Measurements from ENCODE around the gene SLC8A1.

SLC8A1 gene

DNA sequence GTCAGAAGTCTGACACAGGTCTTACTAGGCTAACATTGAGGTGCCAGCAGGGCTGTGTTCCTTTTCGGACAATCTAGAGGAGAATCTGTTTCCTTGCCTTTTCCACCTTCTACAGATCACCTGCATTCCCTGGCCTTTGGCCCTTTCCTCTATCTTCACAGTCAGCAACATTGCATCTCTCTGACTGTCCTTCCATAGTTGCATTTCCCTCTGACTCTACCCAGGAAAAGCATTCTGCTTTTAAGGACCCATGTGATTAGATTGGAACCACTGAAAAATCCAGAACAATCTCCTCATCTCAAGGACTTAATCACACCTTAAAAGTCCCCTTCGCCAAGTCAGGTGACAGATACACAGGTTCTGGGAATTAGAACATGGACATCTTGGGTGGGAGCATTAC, 181.5 kb downstream of the SLC8A1 start:
- no peak for DNase-seq (ENCODE audit: low spot score)

DNA sequence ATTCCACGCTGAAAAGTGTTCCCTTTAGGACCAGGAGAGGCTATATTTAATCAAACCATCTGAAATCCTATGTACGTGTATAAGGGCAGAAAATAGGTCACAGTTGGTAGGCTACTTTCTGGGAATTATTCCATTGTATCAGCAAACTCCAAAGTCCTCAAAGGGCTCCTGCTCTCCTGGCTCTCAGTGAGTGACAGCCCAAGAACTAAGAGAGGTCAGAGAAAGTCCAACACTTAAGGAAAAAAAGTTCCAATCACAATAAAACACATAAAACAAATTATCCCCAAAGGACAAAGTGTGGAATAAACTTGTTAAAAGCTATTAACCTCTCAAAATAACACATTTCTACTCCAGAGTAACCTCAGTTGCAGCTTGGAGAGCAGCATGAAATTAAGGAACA, 183.3 kb downstream of the SLC8A1 start:
- no peak for DNase-seq (ENCODE audit: low spot score)

DNA sequence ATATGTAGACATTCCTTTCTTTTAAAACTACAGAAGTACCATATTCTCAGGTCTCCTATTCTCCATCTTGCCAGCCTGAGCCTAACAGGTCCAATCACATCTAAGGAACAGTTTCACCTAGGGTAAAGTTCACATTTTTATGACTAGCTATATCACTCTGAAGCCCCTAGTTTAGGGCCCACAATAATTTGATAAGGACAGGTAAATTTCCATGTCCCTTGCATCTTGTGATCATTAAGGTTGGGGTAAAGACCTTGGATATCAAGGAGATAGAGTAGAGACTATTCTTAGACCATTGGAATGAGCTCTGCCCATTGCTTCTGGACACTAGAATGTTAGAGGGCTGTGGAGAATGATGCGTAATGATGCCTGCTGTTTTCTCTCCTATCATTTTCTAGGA, 185.7 kb downstream of the SLC8A1 start:
- DNase-seq (ENCODE audit: low spot score) = no peak

DNA sequence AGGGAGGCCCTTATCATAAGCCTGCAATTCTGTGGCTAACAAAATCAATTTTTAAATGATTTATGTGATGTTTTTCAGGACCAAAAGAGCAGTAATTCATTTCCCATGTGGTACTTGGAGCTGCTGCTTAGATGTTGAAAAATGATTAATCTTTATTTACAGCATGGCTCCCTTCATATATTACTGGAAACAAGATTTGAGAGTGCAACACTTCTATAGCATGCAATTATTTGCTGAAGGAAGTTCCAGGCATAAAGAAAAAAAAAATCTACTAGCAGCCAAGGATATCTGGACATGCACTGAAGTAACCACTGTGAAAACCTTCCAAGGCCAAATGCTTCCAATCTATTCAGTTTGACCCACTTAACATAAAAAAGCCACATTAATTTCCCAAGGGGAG, 186.3 kb downstream of the SLC8A1 start:
- no peak for DNase-seq (ENCODE audit: low spot score)

DNA sequence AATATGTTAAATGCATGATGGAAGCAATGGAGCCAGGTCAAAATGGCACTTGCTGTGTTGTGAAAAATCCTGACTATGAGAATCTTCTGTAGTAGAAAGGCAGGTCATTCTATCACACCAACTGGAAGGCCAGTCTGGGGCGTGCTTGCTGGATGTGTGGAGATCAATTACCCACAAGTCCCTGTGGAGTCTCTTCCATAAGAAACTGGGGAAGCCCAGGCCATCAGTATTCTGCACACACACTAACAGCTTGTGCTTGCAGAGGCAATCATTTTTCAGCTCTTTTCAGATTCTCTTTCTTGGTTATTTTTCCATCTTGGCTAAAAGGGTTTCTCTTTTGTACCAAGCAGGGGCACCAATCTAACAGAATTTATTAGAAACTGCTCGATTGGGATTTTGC, 190.8 kb downstream of the SLC8A1 start:
- no peak for DNase-seq (ENCODE audit: low spot score)

DNA sequence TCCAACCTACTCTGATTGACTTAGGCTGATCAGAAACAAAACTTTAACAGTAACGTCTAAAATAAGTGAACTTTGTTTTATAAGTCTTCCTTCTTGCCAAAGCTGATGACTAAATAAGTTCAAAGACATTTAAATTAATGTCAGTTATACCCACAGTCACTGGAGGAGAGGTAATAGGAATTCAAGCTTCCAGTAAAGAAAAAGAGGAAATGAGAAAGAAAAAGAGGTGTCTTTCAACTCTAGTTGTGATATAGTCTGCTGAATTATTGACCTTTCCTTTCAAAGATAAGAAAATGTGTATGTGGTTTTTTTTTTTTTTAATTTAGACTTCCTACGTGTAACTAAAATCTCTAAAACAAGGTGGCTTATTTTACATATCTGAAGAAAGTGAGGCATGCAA, 191.5 kb downstream of the SLC8A1 start:
- DNase-seq (ENCODE audit: low spot score) = no peak

DNA sequence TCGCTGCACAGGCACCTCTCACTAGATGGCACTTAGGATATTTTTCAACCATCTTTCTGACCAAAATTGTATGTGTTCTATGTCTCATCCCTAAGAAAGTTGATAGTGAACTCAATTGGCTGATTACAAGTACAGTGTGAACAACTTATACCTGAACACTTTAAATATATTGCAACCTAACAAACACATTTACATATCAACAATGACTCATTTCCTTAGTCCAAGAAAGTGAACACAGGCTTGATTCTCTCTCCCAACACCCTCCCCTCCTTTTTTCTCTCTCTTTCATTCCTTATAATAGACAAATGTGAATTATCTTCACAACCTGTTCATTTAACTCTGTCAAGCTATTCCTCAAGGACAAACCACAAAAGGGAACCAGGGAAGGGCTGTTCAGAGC, 192.0 kb downstream of the SLC8A1 start:
- DNase-seq (ENCODE audit: low spot score) = no peak

DNA sequence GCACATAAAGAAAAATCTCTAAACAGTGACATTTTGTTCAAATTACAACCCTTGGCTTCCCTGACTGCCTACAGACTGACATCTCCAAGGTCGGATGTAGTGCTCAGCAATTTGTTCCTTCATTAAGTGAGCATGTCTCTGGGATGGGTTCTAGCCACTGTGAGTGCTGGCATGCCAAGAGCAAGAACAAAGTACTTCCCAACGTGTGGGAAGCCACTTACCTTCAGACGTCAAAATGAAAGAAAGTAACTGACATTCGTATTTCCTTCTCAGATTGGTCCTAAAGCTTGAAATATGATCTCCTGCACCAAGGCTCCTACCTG, 193.8 kb downstream of the SLC8A1 start:
- DNase-seq (ENCODE audit: low spot score) = no peak

DNA sequence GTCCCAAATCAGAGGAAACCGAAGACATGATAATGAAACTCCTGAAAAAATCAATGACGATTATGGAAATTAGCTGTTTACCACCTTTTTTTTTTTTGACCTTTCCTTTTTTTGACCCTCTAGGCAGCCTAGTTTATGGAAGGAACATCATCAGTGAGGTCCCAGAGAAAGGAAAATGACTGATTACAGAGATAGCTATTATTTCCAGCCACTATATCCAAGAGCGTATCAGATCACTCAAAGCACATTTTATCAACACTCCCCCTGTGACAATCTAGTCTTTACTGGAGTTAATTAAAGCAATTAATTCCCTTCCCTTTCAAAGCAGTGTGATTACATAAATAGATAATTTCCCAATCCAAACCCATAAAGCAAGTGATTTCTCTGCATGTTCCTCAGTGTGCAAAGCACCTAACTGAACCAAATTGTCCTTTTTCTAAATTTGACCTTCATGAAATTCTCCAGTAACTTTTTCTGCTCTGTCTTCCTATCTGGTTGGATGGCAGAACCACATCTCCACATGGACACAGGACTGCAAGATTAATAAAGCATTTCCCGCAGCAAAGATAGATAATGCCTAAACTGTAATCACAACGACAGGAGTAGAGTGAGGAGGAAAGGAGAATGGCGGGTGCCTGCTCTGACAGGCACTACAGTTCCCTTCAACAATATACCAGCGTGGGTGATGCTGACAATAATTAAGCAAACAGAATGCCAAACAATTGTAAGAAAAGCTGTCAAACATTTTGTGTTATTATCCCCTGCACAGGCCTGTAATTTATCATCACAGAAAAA, 194.4 kb downstream of the SLC8A1 start:
- DNase-seq (ENCODE audit: low spot score) = no peak

DNA sequence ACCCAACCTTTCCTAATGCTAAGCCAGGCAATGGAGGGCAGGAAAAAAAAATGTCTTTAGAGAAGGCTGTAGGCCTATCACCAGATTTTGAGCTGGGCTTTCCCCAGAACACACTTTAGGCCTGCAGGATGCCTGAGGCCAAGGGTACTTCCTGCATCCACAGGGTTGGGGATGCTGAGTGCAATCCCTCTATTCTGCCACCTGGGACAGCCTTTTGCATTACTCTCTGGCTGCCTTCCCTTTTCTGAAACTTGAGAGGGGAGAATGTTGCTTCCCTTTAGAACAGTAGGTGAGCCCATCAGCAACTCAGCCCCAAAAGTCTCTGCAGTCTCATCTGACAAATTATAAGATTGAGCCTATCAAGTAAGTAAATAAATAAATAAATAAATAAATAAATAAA, 195.2 kb downstream of the SLC8A1 start:
- no peak for DNase-seq (ENCODE audit: low spot score)

DNA sequence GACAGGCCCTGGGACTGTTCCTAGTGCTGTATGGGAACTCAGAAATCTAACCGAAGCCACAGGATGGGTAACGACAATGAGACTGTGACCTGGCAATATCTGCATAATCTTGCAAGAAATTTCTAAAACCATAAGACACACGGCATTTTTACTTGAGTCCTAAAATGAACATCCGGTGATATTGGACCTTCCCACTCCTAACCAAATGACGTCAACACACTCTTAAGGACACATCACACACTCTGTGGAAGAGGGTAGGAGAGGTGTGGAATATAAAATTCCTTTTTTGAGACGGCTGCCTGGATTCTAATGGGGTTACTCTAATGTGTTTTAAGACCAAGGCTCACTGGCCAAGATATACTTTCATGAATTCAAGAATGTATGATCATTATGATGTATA, 195.9 kb downstream of the SLC8A1 start:
- DNase-seq (ENCODE audit: low spot score) = no peak

DNA sequence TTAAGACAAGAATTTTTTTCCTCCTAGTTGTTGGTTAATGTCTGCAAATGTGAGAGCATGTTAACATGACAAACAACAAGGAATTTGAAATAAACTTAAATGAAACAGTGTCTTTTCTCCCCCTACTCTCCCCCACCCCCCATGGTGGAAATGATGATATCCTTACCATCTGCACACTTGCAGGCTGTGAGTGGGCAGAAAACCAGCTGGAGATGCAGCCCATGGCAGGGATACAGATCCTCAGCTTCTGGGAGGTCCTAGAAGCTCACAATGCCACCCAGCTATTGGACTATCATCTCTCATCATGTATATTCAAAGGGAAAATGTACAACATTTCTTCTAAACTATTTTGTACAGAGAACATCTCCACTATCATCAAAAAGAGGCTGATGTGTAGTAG, 196.8 kb downstream of the SLC8A1 start:
- DNase-seq (ENCODE audit: low spot score) = no peak

DNA sequence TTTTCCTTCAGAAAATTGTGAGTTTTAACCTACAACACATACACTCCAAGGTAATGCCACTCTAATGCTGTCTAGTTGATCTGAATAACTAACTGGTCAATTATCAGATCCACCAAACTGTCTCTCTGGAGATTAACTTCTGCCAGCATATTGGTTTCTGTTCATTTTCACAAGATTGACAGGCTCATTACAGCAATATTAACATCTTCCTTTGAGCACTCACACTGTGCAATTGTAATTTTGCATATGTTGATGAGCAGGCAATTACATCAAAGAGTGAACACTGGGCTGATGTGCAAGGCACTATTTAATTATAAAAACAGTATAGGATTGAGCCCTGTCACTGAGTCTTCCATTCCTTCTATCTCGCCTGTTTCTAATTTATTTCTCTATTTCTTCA, 197.3 kb downstream of the SLC8A1 start:
- DNase-seq (ENCODE audit: low spot score) = no peak

DNA sequence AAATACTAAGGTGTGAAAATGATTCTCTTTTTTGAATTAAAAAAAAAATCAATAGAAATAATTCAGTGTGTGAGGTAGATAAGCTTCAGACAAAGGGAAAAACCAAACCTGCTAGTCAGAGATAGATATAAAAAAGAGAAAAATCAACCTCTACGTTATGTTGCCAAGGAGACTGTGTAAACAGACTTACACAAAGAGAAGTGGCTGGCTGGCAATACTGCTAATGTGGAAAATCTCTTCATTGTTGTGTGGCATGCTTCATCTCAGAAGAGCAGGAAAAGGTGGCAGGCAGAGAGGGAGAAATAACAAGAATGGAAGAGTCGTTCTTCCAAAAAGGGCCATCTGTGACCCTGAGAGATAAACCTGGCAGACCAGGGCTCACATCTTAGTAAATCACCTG, 200.8 kb downstream of the SLC8A1 start:
- DNase-seq (ENCODE audit: low spot score) = no peak

DNA sequence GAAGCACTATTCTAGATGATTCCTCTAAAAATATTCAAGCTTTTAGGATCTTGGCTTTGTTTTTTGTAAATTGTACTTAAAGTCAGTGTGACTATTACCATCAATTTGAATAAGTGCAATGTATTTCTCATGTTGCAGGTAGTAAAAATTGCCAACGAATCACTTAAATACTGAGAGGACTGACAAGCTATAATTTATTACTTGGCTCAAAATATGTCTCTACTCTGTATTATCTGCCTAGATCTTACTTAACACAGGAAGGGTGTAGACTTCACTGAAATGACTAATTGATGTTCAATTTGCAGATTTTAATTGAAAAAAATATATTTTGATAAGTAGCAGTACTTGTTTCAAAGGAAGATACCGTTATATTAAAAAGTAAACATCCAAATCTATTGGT, 202.3 kb downstream of the SLC8A1 start:
- DNase-seq (ENCODE audit: low spot score) = no peak

DNA sequence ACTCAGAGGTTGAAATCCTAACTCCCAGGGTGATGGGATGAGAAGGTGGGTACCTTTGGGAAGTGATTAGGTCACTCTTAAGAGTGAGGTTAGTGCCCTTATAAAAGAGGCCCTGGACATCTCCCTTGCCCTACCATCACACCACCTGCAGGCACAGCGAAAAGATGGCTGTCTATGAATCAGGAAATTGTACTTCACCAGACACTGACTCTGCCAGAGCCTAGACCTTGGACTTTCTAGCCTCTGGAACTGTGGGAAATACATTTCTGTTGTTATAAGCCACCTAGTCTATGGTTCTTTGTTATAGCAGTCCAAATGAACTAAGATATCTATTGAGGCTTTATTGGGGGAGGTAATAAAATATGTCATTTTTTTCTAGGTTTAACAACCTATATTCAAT, 203.6 kb downstream of the SLC8A1 start:
- no peak for DNase-seq (ENCODE audit: low spot score)

DNA sequence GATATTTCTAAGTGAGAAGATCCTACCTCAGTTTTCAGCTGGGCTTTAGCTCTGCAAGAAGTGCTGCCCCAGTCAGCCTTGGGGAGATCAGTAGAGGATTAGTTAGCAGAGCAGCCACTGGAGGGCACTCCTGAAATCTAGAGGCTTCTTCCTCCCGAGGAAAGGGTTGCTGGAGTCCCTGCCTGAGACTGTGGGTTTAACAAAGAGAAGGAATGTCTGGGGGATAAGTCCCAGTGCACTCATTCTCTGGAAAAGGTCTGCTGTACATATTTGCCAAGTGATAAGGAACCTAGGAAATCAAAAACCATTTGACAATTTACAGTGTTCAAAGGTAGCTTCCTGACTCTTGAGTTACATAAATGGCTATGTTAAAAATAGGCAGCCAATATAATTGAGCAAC, 207.2 kb downstream of the SLC8A1 start:
- DNase-seq (ENCODE audit: low spot score) = no peak

DNA sequence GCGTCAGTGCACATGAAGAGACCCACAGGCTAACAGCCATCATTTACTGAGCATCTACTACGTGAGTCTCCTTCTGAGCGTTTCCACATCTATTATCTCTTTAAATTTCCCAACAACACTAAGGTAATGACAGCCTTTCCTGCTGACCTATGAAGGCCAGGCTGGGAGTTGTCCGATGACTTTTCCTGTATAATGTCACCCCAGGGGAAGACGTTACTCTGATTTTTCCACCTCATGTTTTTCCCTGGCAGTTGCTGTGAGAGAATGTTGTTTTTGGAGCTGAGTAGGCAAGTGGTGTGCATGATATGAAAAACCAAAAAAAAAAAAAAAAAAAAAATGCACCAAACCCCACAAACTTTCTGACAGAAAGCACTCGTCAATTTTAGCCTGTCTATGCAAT, 207.6 kb downstream of the SLC8A1 start:
- no peak for DNase-seq (ENCODE audit: low spot score)

DNA sequence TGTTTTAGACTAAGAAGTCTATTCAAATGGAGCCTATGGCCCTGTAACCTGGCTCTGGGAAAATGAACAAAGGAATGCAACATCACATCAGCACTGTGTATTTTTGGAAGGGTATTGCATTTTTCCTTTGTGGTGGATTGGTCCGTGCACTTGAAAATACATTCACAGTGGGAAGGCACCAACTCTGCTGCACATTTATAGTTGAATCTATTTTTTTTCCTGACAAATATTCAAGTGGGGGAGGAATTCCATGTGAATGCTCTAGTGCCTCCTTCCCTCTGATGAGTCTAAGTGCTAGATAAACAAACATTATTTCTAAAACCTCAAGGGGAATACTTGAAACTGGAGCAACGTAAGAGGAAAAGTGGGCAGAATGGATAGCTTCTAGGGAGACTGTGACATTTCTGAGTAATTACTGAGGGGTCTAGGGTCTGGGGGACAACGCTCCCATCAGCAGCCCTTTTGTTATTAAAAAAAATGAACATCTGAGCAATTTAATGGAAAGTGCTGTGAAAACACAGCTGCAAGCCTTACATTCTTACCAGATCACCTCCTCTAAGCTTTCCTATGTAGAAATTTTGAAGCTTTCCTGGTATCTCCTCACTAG, 208.2 kb downstream of the SLC8A1 start:
- no peak for DNase-seq (ENCODE audit: low spot score)

DNA sequence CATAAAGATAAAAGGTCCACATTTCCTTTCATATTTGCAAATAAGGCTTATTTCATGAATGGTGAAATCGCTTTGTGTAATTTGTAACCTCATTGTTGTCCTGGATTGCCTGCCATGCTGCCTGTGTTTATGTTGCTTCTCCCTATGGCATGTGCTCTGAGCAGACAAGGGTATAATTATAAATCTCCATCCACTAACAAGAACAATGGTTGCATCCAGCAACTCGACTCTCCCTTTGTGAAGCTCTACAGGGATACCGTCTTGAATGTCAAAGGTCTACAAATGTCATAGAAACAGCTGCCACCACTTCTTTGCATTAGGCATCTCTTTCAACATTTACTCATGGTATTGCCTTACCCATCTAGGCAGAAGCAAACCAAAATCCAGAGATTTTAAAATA, 209.6 kb downstream of the SLC8A1 start:
- no peak for DNase-seq (ENCODE audit: low spot score)

DNA sequence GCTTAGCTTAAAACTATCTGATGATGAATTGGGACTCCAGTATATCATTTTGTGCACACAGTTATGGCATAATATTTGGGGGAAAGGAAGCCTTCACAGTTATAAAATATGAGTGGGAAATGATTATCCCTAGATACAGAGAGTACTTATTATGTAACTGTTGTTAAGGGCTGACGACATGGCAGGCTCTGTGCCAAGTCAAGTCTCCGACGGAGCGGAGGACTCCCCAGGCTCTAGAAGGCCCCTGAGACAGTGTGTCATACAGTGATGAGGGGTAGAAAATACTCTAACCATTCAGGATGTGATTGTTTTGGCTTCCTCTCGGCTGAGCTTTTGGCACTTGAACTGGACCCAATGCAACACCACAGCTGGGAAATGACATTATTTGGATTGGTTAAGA, 211.8 kb downstream of the SLC8A1 start:
- no peak for DNase-seq (ENCODE audit: low spot score)

DNA sequence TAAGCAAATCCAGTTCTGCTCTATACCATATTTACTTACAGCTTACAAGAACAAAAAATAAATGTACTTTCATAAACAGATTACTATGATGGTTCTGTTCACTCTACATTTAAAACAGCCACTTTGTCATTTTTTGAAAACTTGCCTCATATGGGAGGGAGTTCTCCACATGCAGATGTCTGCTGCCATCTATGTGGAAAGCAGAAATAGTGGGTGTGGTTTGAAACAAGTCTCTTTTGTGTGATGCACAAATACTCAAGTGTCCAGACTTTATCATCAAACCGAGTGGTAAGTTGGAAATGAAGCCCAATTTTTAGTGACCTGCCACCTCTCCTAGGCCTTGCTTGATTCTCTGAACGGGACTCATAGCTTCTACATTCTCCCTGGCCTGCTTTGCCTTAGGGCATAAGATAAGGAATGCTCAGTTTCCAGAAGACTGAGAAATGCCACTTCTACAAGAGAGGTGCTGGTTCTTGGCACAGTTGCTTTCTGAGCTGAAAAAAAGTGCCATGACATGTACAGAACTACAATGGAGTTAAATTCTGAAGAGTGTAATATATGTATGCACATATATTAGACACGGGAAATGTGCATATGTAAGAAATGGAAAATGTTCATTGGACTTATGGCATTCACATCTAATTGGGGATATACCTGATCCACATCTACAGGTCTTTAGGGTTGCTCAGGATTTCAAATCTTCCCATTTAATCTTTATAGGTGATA, 221.0 kb downstream of the SLC8A1 start:
- DNase-seq (ENCODE audit: low spot score) = no peak

DNA sequence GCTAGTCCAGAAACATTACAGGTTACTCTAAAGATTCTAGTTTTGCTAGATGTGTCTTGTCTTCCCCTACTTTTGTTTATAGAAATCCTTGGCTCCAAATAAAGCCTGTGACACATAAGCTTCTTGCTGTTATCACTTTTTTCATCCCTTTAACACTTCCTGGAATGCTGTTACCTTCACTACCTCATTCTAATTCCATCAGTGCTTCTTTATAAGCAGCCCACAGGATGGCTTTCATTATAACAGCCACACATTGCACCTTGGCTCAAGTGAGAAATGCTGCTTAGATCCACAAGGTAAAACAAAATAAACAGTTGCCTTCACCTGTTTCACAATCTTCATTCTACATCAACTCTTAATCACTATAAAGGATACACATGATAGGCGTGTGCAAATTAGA, 221.7 kb downstream of the SLC8A1 start:
- no peak for DNase-seq (ENCODE audit: low spot score)

DNA sequence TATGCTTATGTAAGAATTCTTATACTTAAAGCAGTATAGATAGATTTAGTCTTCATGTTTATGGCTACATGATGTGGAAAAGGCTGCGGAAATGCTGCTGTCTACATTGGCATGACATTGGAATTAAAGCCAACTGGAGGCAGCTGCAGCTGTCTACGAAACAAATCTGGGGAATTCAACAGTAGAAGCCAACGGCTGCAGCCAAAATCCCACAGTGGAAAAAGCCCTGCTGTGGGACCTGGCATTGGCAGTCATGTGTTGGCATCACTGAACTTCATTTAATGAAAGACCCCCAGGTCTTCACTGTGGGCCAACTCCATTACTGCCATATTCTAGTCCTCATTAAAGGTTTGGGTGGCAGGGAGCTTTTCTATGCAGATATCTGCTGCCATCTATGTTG, 223.6 kb downstream of the SLC8A1 start:
- DNase-seq (ENCODE audit: low spot score) = no peak

Data from hematopoietic multipotent progenitor cell treated with erythropoietin and hydrocortisone succinate and interleukin-3 and kit ligand, for 15 days (in vitro differentiated cells).